WI38 (cell line): ENCODE data around the gene RAB8A.
"Not testable (repeated sequence)": the region's sequence is repeated elsewhere in the genome, so short reads cannot be mapped to it uniquely, and the experiment has no call there.

Experiments used
- H3K4me3 ChIP-seq: 2 replicates; pipeline ENCODE4 v1.5.1; 2011; ENCODE audit warnings: low read depth, mild to moderate bottlenecking, control low read depth, low read length
- CTCF ChIP-seq: IDR thresholded peaks from 2 replicates; pipeline ENCODE4 v1.5.1; 2012; ENCODE audit warnings: low read depth, mild to moderate bottlenecking, control low read depth, low read length

The RAB8A gene

GRCh38 chr19:16078759-16079707, 32.7 kb upstream of the RAB8A start:
- H3K4me3 ChIP-seq, result peak overlapping the region; percentile 98
- TF ChIP-seq CTCF, result no peak

- H3K4me3 ChIP-seq, result no peak overlapping the region
- TF ChIP-seq CTCF, result no peak
These were observed 27.5 kb upstream of the RAB8A start for GRCh38 chr19:16084067-16084685.

GRCh38 chr19:16085115-16085514, 26.6 kb upstream of the RAB8A start:
- H3K4me3 ChIP-seq, result no peak overlapping the region
- no peak for TF ChIP-seq CTCF

GRCh38 chr19:16087404-16087803, 24.3 kb upstream of the RAB8A start:
- H3K4me3 ChIP-seq, result not testable (repeated sequence)

GRCh38 chr19:16087940-16088339, 23.7 kb upstream of the RAB8A start:
- no peak overlapping the region for H3K4me3 ChIP-seq
- TF ChIP-seq CTCF, result no peak

- peak; percentile 11; the same call in 1 of the 2 replicates for TF ChIP-seq CTCF
- no peak overlapping the region for H3K4me3 ChIP-seq
These were observed 23.2 kb upstream of the RAB8A start for GRCh38 chr19:16088351-16089009.

- no peak overlapping the region for H3K4me3 ChIP-seq
- TF ChIP-seq CTCF, result no peak
These were observed 22.5 kb upstream of the RAB8A start for GRCh38 chr19:16089010-16089846.
